Measurements from ENCODE around the gene FOXS1.

FOXS1 gene

GRCh38 chr20:31813611-31814010 is 31.8 kb downstream of the FOXS1 start:
- no peak overlapping the region for H3K4me3 ChIP-seq (ENCODE audit: low read depth, low read length)
- no peak for TF ChIP-seq CTCF (IDR thresholded peaks at IDR 0.05; ENCODE audit: low read depth, low read length)

GRCh38 chr20:31811796-31812728 is 33.3 kb downstream of the FOXS1 start:
- no peak overlapping the region for H3K4me3 ChIP-seq (ENCODE audit: low read depth, low read length)
- TF ChIP-seq CTCF (IDR thresholded peaks at IDR 0.05; ENCODE audit: low read depth, low read length), result no peak

- no peak overlapping the region for H3K4me3 ChIP-seq (ENCODE audit: low read depth, low read length)
- no peak for TF ChIP-seq CTCF (IDR thresholded peaks at IDR 0.05; ENCODE audit: low read depth, low read length)
Observed at GRCh38 chr20:31811198-31811597, 34.2 kb downstream of the FOXS1 start.

GRCh38 chr20:31809661-31810060 is 35.7 kb downstream of the FOXS1 start:
- no peak overlapping the region for H3K4me3 ChIP-seq (ENCODE audit: low read depth, low read length)
- TF ChIP-seq CTCF (IDR thresholded peaks at IDR 0.05; ENCODE audit: low read depth, low read length), result no peak

GRCh38 chr20:31808481-31808880 is 36.9 kb downstream of the FOXS1 start:
- H3K4me3 ChIP-seq (ENCODE audit: low read depth, low read length), result no peak overlapping the region
- no peak for TF ChIP-seq CTCF (IDR thresholded peaks at IDR 0.05; ENCODE audit: low read depth, low read length)

GRCh38 chr20:31806564-31807355 is 38.6 kb downstream of the FOXS1 start:
- no peak for TF ChIP-seq CTCF (IDR thresholded peaks at IDR 0.05; ENCODE audit: low read depth, low read length)
- no peak overlapping the region for H3K4me3 ChIP-seq (ENCODE audit: low read depth, low read length)
